H1 (cell line): Measurements from ENCODE around the gene OXTR. TPM values are rescaled to one million over a fixed set of nuclear protein-coding genes. Genes with fewer than 3 reads are reported as not detected.

Source experiments
- CTCF ChIA-PET: fragments of 300-600 bp; sonication (Branson Sonifier 250); formaldehyde crosslinking; loops from one replicate; lab custom pipeline; 2021; ENCODE audit not compliant: partially characterized antibody; lab: Charles Lee
- POLR2A ChIA-PET: fragments of 300-600 bp; sonication (Branson Sonifier 250); formaldehyde crosslinking; loops from one replicate; lab custom pipeline; 2021; ENCODE audit warnings: inconsistent platforms; ENCODE audit not compliant: partially characterized antibody; lab: Charles Lee
- DNase-seq, 2 experiments: peaks; one replicate each; pipeline versions ENCODE4 v3.0.0 to v3.0.0-alpha.2; 2010 to 2022; ENCODE audit warnings: low spot score in 2 of 2, low read depth in 1 of 2, mixed read lengths in 1 of 2
- FAIRE-seq: peaks from 2 replicates; lab custom pipeline; 2011; peaks lifted over from hg19 to GRCh38; lab: Jason Lieb, UNC
- H2AFZ ChIP-seq: 2 replicates; pipeline ENCODE4 v1.8.1; 2012; ENCODE audit warnings: low read length, inconsistent platforms
- H2AK5ac ChIP-seq: 2 replicates; pipeline ENCODE4 v1.6.1; 2013; ENCODE audit warnings: low read depth, low read length
- H2BK120ac ChIP-seq: replicated peaks from 2 replicates; pipeline ENCODE3; 2013; ENCODE audit warnings: low read depth, low read length, inconsistent platforms
- H2BK12ac ChIP-seq: 2 replicates; pipeline ENCODE4 v1.6.1; 2013; ENCODE audit warnings: low read depth, low read length
- H2BK15ac ChIP-seq: 2 replicates; pipeline ENCODE4 v1.6.1; 2013; ENCODE audit warnings: low read length
- H2BK20ac ChIP-seq: 2 replicates; pipeline ENCODE4 v1.6.1; 2013; ENCODE audit warnings: low read length
- H2BK5ac ChIP-seq: 2 replicates; pipeline ENCODE4 v1.6.1; 2013; ENCODE audit warnings: low read depth, low read length
- H3K14ac ChIP-seq: 2 replicates; pipeline ENCODE4 v1.6.1; 2013; ENCODE audit warnings: inconsistent platforms; ENCODE audit not compliant: insufficient read length
- H3K18ac ChIP-seq: 2 replicates; pipeline ENCODE4 v1.6.1; 2013; ENCODE audit warnings: low read length; ENCODE audit errors: extremely low read depth
- H3K23ac ChIP-seq: 2 replicates; pipeline ENCODE4 v1.6.1; 2013; ENCODE audit warnings: inconsistent platforms; ENCODE audit not compliant: insufficient read length
- H3K23me2 ChIP-seq: 2 replicates; pipeline ENCODE4 v1.6.1; 2013; ENCODE audit warnings: low read depth, low read length
- H3K27ac ChIP-seq: 2 replicates; pipeline ENCODE4 v1.6.1; 2011; ENCODE audit warnings: low read depth, low read length, inconsistent platforms
- H3K27me3 ChIP-seq, 4 experiments: replicated peaks in 1 of 4; 1 replicate in 1 of 4; 2 replicates in 3 of 4; pipeline versions ENCODE4 v1.6.1 to v1.8.1; 2011 to 2013; ENCODE audit warnings: low read length in 3 of 4, mild to moderate bottlenecking in 3 of 4, inconsistent platforms in 2 of 4, mixed read lengths in 2 of 4, moderate library complexity in 1 of 4; ENCODE audit not compliant: control insufficient read depth in 3 of 4, insufficient read depth in 3 of 4; ENCODE audit errors: extremely low read depth in 1 of 4
- H3K36me3 ChIP-seq, 4 experiments: 2 replicates each; pipeline versions ENCODE4 v1.6.1 to v1.8.1; 2011 to 2013; ENCODE audit warnings: mild to moderate bottlenecking in 4 of 4, low read length in 3 of 4, moderate library complexity in 2 of 4, control low read depth in 1 of 4, inconsistent platforms in 1 of 4; ENCODE audit not compliant: insufficient read depth in 4 of 4, control insufficient read depth in 2 of 4
- H3K4ac ChIP-seq: replicated peaks from 2 replicates; pipeline ENCODE3; 2013; ENCODE audit warnings: low read length, low read depth, mixed read lengths, inconsistent platforms; ENCODE audit not compliant: insufficient read length
- H3K4me1 ChIP-seq, 4 experiments: replicated peaks in 1 of 4; 1 replicate in 1 of 4; 2 replicates in 3 of 4; pipeline versions ENCODE4 v1.6.1 to v1.8.1; 2011 to 2013; ENCODE audit warnings: low read length in 3 of 4, inconsistent platforms in 2 of 4, mixed read lengths in 1 of 4; ENCODE audit not compliant: insufficient read depth in 4 of 4, control insufficient read depth in 3 of 4
- H3K4me2 ChIP-seq, 2 experiments: 2 replicates each; pipeline versions ENCODE4 v1.6.1 to v1.8.1; 2011 to 2013; ENCODE audit warnings: low read depth in 2 of 2, low read length in 2 of 2, control low read depth in 1 of 2, inconsistent platforms in 1 of 2, mild to moderate bottlenecking in 1 of 2; ENCODE audit not compliant: insufficient read depth in 1 of 2
- H3K4me3 ChIP-seq, 4 experiments: fragments of 200-600, 300-600 bp in 1 of 4; sonication (generic), shearing (Covaris generic), sonication (Bioruptor Twin) in 1 of 4; 2 replicates each; pipeline versions ENCODE4 v1.5.1 to v1.8.1; 2011 to 2016; ENCODE audit warnings: low read length in 4 of 4, low read depth in 3 of 4, control low read depth in 2 of 4, inconsistent platforms in 2 of 4, mild to moderate bottlenecking in 2 of 4, mixed read lengths in 1 of 4, moderate library complexity in 1 of 4; ENCODE audit not compliant: insufficient read depth in 2 of 4; ENCODE audit errors: extremely low read depth in 1 of 4
- H3K56ac ChIP-seq: replicated peaks from 2 replicates; pipeline ENCODE3; 2013; ENCODE audit warnings: low read depth, mild to moderate bottlenecking, mixed read lengths, low read length, inconsistent platforms; ENCODE audit not compliant: insufficient read length
- H3K79me1 ChIP-seq: 2 replicates; pipeline ENCODE4 v1.6.1; 2013; ENCODE audit warnings: low read depth, low read length, control low read depth
- H3K79me2 ChIP-seq, 2 experiments: 2 replicates each; pipeline versions ENCODE4 v1.6.1 to v1.8.1; 2012 to 2013; ENCODE audit warnings: low read length in 2 of 2, mild to moderate bottlenecking in 2 of 2, inconsistent platforms in 1 of 2; ENCODE audit not compliant: insufficient read depth in 2 of 2, control insufficient read depth in 1 of 2
- H3K9ac ChIP-seq, 4 experiments: replicated peaks in 1 of 4; 1 replicate in 1 of 4; 2 replicates in 3 of 4; pipeline versions ENCODE4 v1.6.1 to v1.8.1; 2011 to 2013; ENCODE audit warnings: low read depth in 3 of 4, low read length in 3 of 4, control low read depth in 2 of 4, mild to moderate bottlenecking in 2 of 4, moderate library complexity in 2 of 4, inconsistent platforms in 1 of 4; ENCODE audit errors: extremely low read depth in 1 of 4
- H3K9me3 ChIP-seq, 2 experiments: 2 replicates each; pipeline versions ENCODE4 v1.6.1 to v1.8.1; 2012 to 2013; ENCODE audit warnings: mild to moderate bottlenecking in 2 of 2, moderate library complexity in 2 of 2, control low read depth in 1 of 2, inconsistent platforms in 1 of 2, low read depth in 1 of 2, low read length in 1 of 2, mixed read lengths in 1 of 2; ENCODE audit not compliant: insufficient read depth in 2 of 2
- H4K20me1 ChIP-seq, 2 experiments: replicated peaks in 1 of 2; 2 replicates each; pipeline versions ENCODE3 to v1.8.1; 2011 to 2013; ENCODE audit warnings: inconsistent platforms in 2 of 2, low read length in 2 of 2, mild to moderate bottlenecking in 1 of 2; ENCODE audit not compliant: insufficient read depth in 2 of 2, control insufficient read depth in 1 of 2
- H4K5ac ChIP-seq: 2 replicates; pipeline ENCODE4 v1.6.1; 2013; ENCODE audit warnings: low read length, low read depth, mixed read lengths, inconsistent platforms; ENCODE audit not compliant: insufficient read length
- H4K8ac ChIP-seq: 2 replicates; pipeline ENCODE4 v1.8.0; 2013; ENCODE audit warnings: mild to moderate bottlenecking, moderate library complexity, low read length, inconsistent platforms; ENCODE audit not compliant: insufficient read depth; ENCODE audit errors: extremely low read depth
- H4K91ac ChIP-seq: replicated peaks from 2 replicates; pipeline ENCODE3; 2013; ENCODE audit warnings: low read length, mixed read lengths, inconsistent platforms; ENCODE audit not compliant: insufficient read length
- CHD1 ChIP-seq: IDR thresholded peaks from 2 replicates; pipeline ENCODE4 v1.6.1; 2012; ENCODE audit warnings: low read depth, low read length, improper control_type of control experiment
- GTF2F1 ChIP-seq: IDR thresholded peaks from 2 replicates; pipeline ENCODE4 v1.6.1; 2012; ENCODE audit warnings: low read depth, low read length, improper control_type of control experiment, borderline replicate concordance
- KDM5A ChIP-seq: fragments of 200-600 bp; IDR thresholded peaks from 2 replicates; pipeline ENCODE4 v1.7.1; 2012; ENCODE audit warnings: mild to moderate bottlenecking, low read length, inconsistent platforms, mixed read lengths
- RXRA ChIP-seq: IDR thresholded peaks from 2 replicates; pipeline ENCODE4 v1.6.1; 2011; ENCODE audit warnings: low read depth, mild to moderate bottlenecking, low read length, moderate library complexity; ENCODE audit not compliant: insufficient read depth
- WGBS, 2 experiments: shearing (Covaris generic) in 1 of 2; methylation state at CpG; one replicate each; pipeline versions ENCODE4 v1.1.6 to v1.1.7; 2013 to 2015; ENCODE audit warnings: low lambda C conversion rate in 2 of 2, mixed read lengths in 2 of 2, inconsistent platforms in 1 of 2, low coverage in 1 of 2, missing lambda C conversion rate in 1 of 2; ENCODE audit not compliant: insufficient replicate concordance in 2 of 2, insufficient coverage in 1 of 2, insufficient read length in 1 of 2; ENCODE audit errors: extremely low coverage in 1 of 2, missing lambda C conversion rate in 1 of 2; 5-methylcytosine and 5-hydroxymethylcytosine counted together
- polyA plus RNA-seq, 7 experiments: library from polyadenylated mRNA; depleted of rRNA in 3 of 7; stranded (reverse) in 5 of 7; unstranded in 2 of 7; fragments of >200 nt in 5 of 7; fragments of 200-250 nt in 2 of 7; gene quantifications; 1 replicate in 5 of 7; 2 replicates in 1 of 7; 4 replicates in 1 of 7; pipeline versions ENCODE4 v1.2.1 to v1.2.3, GENCODE V29; 2011 to 2013; ENCODE audit warnings: missing spikeins in 2 of 7, mixed read lengths in 2 of 7
- total RNA-seq: library from RNA; stranded (reverse); fragmentation: NEBNext Ultra II Directional; extraction: Animal tissue kit (Norgen Biotek cat#: 25700); gene quantifications from 2 replicates; pipeline ENCODE4 v1.2.1, GENCODE V29; 2021
- TF ChIP-seq, protein P1 (sequence below): IDR thresholded peaks from 2 replicates; pipeline ENCODE4 v1.6.1; 2011; ENCODE audit warnings: low read length, improper control_type of control experiment

Gene OXTR
- total and polyA plus RNA-seq, 2 of the 8 experiments (the other 6 are each of a cell fraction or from before 2014, with no cell fraction given), result 0.77 to 2.3 TPM

DNA sequence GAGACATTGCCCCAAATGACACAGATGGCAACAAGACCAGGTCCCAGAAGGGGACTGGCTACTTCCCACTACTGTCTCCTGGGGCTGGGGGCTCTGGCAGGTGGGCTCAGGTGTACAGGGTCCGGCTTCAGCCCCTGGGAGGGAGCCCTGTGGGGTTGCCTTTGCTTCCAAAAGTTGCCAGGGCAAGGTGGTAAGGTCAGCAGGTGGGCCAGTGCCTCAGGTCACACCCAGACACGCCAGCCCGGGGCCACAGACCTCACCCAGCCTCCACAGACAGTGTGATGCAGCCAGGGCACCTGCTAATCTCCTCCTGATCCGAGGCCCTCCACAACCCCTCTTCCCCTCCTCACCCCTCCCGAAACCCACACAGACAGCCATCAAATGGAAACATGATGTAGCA is 7.5 kb downstream of the OXTR start:
- Histone ChIP-seq H3K27me3 (peaks cover 2 to 15% (median 11%) of the 10 kb centered on the region in 4 experiments), H2AFZ (no peak overlapping the region), H4K91ac (no peak overlapping the region), H2BK5ac (no peak overlapping the region), H3K23ac (no peak overlapping the region), H3K27ac (no peak overlapping the region), H3K79me1 (no peaks in the 10 kb centered on the region), H3K4me2 (no peak overlapping the region), H3K4me1 (no peaks in the 10 kb centered on the region; a peak in 1 of 7 replicates), H4K20me1 (no peaks in the 10 kb centered on the region), H3K9me3 (no peaks in the 10 kb centered on the region), H2AK5ac (no peak overlapping the region), H3K4ac (no peak overlapping the region), H4K5ac (no peak overlapping the region), H3K79me2 (no peaks in the 10 kb centered on the region), H4K8ac (no peak overlapping the region; the same call in 1 of the 2 replicates), H3K18ac (no peak overlapping the region), H3K9ac (no peak overlapping the region), H3K4me3 (no peak overlapping the region), H2BK12ac (no peak overlapping the region), H3K14ac (no peak overlapping the region), H2BK20ac (no peak overlapping the region), H2BK120ac (no peak overlapping the region), H3K56ac (no peak overlapping the region), H3K36me3 (no peaks in the 10 kb centered on the region), H3K23me2 (peaks cover 1% of the 10 kb centered on the region; the same call in 1 of the 2 replicates), H2BK15ac (no peak overlapping the region)
- 85% methylated on average over 5 of the region's 5 CpGs; no CpG with 5 or more reads in 1 of the 2 experiments for WGBS, 2 experiments
- TF ChIP-seq GTF2F1, result no peak
- TF ChIP-seq CHD1, result no peak
- TF ChIP-seq, protein P1, sequence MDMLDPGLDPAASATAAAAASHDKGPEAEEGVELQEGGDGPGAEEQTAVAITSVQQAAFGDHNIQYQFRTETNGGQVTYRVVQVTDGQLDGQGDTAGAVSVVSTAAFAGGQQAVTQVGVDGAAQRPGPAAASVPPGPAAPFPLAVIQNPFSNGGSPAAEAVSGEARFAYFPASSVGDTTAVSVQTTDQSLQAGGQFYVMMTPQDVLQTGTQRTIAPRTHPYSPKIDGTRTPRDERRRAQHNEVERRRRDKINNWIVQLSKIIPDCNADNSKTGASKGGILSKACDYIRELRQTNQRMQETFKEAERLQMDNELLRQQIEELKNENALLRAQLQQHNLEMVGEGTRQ, result no peak
- no peak for TF ChIP-seq KDM5A
- TF ChIP-seq RXRA, result no peak
- CTCF ChIA-PET, result interaction anchor here (1.0 to 2.0 kb wide), 6 partner anchors 8 to 99 kb away, joined by 3 to 8 read pairs (median 4); no protein-coding TSS in a partner anchor
- POLR2A ChIA-PET, result interaction anchor here (0.8 kb wide), 1 partner anchor 16 kb away, joined by 3 read pairs; no protein-coding TSS in a partner anchor
- DNase-seq, result no peak
- no peak for FAIRE-seq
